Activated CD4-positive, alpha-beta memory T cell treated with anti-CD3 and anti-CD28 coated beads for 36 hours (primary cell): ENCODE measurements around the gene ZP3. TPM values are rescaled to one million over a fixed set of nuclear protein-coding genes. Genes with fewer than 3 reads are reported as not detected.
A peak's percentile ranks its signal among the peaks of the same experiment; 100 is the strongest.
"Not testable (repeated sequence)": the region's sequence is repeated elsewhere in the genome, so short reads cannot be mapped to it uniquely, and the experiment has no call there.

Experiments
- CTCF ChIA-PET: fragments of 350-600 bp; sonication (Branson Sonifier 250); formaldehyde crosslinking; loops from one replicate; lab custom pipeline; 2021; ENCODE audit warnings: antibody characterized with exemption, inconsistent platforms; lab: Charles Lee
- POLR2A ChIA-PET: fragments of 350-600 bp; sonication (Branson Sonifier 250); formaldehyde crosslinking; loops from one replicate; lab custom pipeline; 2021; ENCODE audit warnings: antibody characterized with exemption; lab: Charles Lee
- DNase-seq: peaks from one replicate; pipeline ENCODE4 v3.0.0-alpha.2; 2020
- H3K27ac Mint-ChIP-seq: one replicate; pipeline ENCODE4 v1.8.0; 2021; ENCODE audit warnings: mixed read lengths
- H3K27me3 Mint-ChIP-seq: one replicate; pipeline ENCODE4 v1.8.0; 2021; ENCODE audit warnings: mixed read lengths
- H3K36me3 Mint-ChIP-seq: one replicate; pipeline ENCODE4 v1.8.0; 2021; ENCODE audit warnings: mixed read lengths
- H3K4me1 Mint-ChIP-seq: one replicate; pipeline ENCODE4 v1.8.0; 2021; ENCODE audit warnings: low read depth, mixed read lengths
- H3K4me3 Mint-ChIP-seq: one replicate; pipeline ENCODE4 v1.8.0; 2021; ENCODE audit warnings: mild to moderate bottlenecking, mixed read lengths
- H3K9me3 Mint-ChIP-seq: one replicate; pipeline ENCODE4 v1.8.0; 2021; ENCODE audit warnings: mixed read lengths
- intact Hi-C: fragments of 100-400 bp; cut with micrococcal nuclease; formaldehyde crosslinking; loops from one replicate; pipeline ENCODE4 v1.15.1; 2023
- total RNA-seq, 2 experiments: library from RNA; stranded (reverse); gene quantifications; one replicate each; pipeline ENCODE4 v1.2.3, GENCODE V29; 2021

The ZP3 gene
- total RNA-seq, 2 experiments from 2014 or later = 19.4 to 20.4 TPM

DNA sequence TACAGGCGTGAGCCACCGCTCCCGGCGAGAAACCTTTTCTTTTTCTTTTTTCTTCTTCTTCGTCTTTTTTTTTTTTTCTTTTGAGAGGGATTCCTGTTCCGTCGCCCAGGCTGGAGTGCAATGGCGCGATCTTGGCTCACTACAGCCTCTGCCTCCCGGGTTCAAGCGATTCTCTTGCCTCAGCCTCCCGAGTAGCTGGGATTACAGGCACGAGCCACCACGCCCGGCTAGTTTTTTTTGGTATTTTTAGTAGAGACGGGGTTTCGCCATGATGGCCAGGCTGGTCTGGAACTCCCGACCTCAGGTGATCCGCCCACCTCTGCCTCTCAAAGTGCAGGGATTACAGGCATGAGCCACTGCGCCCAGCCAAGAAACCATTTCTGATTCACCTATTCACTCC lies 36.0 kb downstream of the ZP3 start:
- H3K4me1 Mint-ChIP-seq, intact Hi-C loops, DNase-seq, H3K27me3 Mint-ChIP-seq, CTCF ChIA-PET, H3K36me3 Mint-ChIP-seq, H3K27ac Mint-ChIP-seq, H3K9me3 Mint-ChIP-seq, POLR2A ChIA-PET, H3K4me3 Mint-ChIP-seq: not testable (repeated sequence)

DNA sequence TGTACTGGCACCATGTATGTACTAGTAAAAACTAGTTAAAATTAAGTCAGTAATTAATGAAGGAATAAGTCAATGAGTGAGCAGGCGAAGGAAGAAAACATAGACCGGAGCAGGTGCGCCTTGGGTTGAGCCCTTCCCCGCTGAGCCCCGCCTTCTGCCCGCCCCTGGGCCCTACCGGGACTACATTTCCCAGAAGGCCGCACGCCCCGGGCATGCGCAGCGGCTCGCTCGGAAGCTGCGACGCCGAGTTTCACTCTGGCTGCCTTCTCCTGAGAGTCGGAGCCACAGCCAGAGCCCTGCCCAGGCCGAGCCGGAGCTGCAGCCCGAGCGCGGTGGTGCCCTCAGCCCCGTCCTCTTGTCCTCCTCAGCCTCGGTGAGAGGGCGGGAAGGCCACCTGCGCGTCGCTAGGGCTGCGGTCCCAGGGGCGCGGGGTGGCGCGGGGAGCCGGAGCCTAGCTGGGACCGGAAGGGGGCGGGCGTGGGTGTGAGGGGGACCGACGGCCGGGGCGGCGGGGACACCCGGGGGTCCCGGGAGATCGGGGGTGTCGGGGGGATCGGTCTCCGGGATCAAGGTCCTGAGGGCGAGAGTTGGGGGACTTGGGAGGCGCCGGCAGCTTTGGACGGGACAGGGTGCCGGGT lies 36.8 kb downstream of the ZP3 start, which contains the start of gene DTX2:
Gene DTX2 (plus strand): TSS at position 246 of the 638 bp plus-strand sequence. CDS start 18,801 bp downstream, outside the sequence.
- H3K27me3 Mint-ChIP-seq, H3K36me3 Mint-ChIP-seq, H3K4me1 Mint-ChIP-seq, intact Hi-C loops, POLR2A ChIA-PET, H3K27ac Mint-ChIP-seq, H3K4me3 Mint-ChIP-seq, H3K9me3 Mint-ChIP-seq, CTCF ChIA-PET: not testable (repeated sequence)
- DNase-seq = peak; percentile 53

DNA sequence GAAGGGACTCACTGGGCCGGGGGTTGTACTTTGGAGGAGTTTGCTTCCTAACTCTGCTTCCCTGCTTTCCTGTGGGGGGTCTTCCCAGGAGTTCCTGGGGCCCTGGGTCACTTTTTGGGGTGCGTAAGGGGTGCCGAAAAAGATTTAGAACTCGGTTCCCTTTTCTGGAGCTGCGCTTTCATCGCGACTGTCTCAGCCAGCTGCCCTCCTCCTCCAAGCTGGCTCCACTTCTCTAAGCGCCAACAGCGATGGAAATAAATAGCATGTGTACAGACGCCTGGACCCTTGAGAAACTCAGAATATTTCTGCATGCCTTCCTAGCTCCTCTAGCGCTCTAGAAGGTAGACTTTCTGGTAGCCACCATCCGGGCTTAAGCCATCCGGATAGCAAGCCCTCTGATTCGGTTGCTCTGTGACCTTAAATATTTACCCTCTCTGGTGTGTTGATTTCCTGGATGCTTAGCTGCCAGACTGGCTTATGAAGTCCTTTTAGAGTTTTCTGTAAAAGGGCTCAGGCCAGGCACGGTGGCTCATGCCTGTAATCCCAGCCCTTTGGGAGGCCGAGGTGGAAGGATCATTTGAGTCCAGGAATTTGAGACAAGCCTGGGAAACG lies 37.6 kb downstream of the ZP3 start:
- H3K36me3 Mint-ChIP-seq, H3K4me1 Mint-ChIP-seq, POLR2A ChIA-PET, H3K4me3 Mint-ChIP-seq, intact Hi-C loops, H3K9me3 Mint-ChIP-seq, H3K27me3 Mint-ChIP-seq, DNase-seq, CTCF ChIA-PET, H3K27ac Mint-ChIP-seq: not testable (repeated sequence)

GRCh38 chr7:76464959-76465358 lies 40.2 kb downstream of the ZP3 start:
- H3K27me3 Mint-ChIP-seq, H3K4me1 Mint-ChIP-seq, H3K4me3 Mint-ChIP-seq, H3K9me3 Mint-ChIP-seq, POLR2A ChIA-PET, CTCF ChIA-PET, H3K27ac Mint-ChIP-seq, DNase-seq, intact Hi-C loops, H3K36me3 Mint-ChIP-seq: not testable (repeated sequence)

DNA sequence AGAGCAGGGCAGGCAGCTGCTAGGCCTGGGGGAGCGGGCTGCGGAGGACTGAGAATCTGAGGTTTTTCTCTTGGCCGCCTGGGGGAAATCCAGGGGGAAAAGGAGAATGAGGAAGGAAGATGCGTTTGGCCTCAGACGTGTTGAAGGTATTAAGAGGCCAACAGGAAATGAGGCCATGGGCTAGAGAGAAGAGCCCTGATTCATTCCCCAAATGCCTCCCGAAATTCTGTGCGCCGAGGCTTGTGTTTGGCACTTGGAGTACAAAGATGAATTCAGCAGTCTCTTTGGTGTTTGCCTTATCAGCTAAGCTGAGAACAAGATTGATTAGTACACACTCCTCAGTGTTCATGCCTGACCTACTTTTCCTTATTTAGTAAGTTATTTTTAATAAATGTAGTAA lies 41.2 kb downstream of the ZP3 start:
- H3K4me3 Mint-ChIP-seq, intact Hi-C loops, H3K27ac Mint-ChIP-seq, H3K27me3 Mint-ChIP-seq, H3K9me3 Mint-ChIP-seq, DNase-seq, CTCF ChIA-PET, POLR2A ChIA-PET, H3K4me1 Mint-ChIP-seq, H3K36me3 Mint-ChIP-seq: not testable (repeated sequence)

DNA sequence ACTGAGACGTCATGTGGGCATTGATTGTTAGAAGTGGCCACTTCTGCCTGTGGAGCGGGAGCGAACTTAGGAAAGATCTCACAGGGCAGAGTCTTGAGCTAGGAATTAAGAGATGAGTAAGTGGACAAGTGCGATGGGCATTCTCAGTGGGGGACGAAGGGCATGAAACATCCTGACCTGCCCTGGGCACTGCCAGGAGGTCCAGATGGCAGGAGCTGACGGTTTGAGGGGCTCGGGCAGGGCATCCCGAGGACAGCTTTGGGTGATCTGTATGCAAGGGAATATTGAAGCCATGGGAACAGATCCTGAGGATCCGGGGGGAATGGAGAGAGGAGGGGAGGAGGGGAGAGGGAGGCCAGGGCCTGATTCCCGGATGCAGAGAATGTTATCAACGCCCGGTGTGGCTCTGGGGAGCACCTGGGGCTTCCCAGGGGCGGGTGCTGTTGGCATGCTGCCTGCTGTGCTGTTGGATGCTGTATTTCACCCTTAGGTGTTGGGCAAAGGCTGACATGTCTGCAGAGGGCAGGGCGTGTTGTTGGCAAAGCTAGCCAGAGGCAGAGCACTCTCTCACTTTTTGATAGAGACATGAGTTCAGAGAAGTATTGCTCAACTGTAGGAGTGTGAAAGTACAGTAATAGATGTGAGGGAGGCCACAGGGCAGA lies 43.1 kb downstream of the ZP3 start:
- CTCF ChIA-PET, H3K4me1 Mint-ChIP-seq, H3K36me3 Mint-ChIP-seq, POLR2A ChIA-PET, H3K27ac Mint-ChIP-seq, intact Hi-C loops, H3K27me3 Mint-ChIP-seq, DNase-seq, H3K4me3 Mint-ChIP-seq, H3K9me3 Mint-ChIP-seq: not testable (repeated sequence)

DNA sequence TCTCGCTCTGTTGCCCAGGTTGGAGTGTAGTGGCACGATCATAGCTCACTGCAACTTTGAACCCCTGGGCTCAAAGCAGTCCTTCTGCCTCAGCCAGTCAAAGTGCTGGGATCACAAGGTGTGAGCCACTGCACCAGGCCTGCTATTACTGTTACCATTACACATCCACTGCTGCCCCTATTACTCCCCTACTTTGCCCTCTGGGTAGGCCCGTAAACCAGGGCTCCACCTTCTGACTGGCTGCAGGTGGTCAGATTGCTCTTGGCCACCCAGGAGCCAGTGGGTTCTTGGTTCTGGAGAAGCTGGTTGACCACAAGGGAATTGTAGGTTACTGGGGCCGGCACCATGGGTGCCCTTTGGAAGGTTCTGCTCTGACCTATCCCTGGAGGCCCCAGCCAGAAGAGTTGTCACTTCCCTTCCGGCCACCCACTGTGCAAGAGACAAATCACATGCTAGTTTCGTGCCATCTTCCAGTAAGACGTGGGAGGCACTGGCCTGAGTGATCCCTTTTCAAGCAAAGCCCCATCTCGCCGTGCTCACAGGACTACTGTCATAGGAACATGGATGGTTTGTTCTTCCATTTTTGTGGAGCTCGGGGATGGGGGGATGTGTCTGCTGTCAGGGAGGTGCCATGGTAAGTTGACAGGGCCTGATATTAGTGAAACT lies 46.9 kb downstream of the ZP3 start:
- H3K9me3 Mint-ChIP-seq, intact Hi-C loops, H3K4me1 Mint-ChIP-seq, H3K27me3 Mint-ChIP-seq, H3K27ac Mint-ChIP-seq, DNase-seq, H3K4me3 Mint-ChIP-seq, CTCF ChIA-PET, H3K36me3 Mint-ChIP-seq, POLR2A ChIA-PET: not testable (repeated sequence)

DNA sequence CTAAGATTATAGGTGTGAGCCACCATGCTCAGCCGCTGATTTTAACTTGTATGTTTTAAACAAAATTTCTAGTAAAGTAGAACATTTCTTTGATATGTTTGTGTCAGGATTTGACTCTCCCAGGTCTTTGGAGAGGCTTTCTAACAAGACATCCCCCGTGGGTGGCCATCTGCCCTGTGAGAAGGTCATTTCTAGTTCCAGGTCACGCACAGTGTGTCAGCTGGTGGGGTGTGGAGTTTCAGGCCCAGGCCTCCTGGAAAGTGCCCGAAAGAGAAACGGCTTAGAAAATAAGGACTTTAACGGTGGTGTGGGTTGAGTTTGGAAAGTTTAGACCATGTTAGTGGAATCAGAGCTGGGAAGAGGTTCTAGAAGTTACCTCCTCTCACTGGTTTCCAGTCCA lies 48.3 kb downstream of the ZP3 start:
- H3K27me3 Mint-ChIP-seq, H3K36me3 Mint-ChIP-seq, DNase-seq, intact Hi-C loops, POLR2A ChIA-PET, H3K27ac Mint-ChIP-seq, H3K4me1 Mint-ChIP-seq, CTCF ChIA-PET, H3K4me3 Mint-ChIP-seq, H3K9me3 Mint-ChIP-seq: not testable (repeated sequence)

- H3K4me3 Mint-ChIP-seq, H3K27me3 Mint-ChIP-seq, intact Hi-C loops, POLR2A ChIA-PET, H3K27ac Mint-ChIP-seq, H3K9me3 Mint-ChIP-seq, DNase-seq, H3K36me3 Mint-ChIP-seq, CTCF ChIA-PET, H3K4me1 Mint-ChIP-seq: not testable (repeated sequence)
Observed at GRCh38 chr7:76476280-76476679, 51.5 kb downstream of the ZP3 start.

DNA sequence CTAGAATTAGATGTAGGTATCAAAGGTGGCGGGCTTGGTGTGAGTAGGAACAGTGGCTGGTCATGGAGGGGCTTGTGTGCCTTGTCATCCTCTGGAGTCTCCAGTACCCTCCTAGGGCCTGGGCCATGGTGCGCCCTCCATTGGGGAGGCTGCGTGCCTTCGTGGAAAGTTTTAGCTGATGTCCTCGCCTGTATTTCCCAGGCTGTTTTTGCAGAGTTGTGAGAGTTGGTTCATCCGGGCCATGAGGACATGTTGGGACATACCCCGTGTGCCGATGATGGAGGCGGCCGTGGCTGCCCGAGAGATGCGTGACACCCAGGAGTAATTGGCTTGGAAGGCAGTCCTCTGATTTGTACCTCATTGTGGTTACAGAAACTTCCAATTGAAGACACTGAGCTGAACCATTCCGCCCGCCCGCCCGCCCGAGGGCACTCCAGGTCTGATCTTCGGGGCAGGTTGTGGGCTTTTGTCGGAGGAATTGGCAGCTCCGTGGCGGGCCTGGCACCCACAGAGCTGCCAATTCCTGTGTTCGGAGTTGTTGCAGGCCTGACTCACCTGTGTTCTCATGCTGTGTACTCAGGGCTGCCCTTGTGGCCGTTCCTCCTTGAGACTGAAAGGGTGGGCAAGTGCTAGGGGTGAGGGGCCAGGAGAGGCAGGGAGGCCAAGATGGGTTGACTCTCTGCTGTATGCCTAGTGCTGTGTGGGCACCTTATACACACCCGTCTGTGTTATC lies 52.2 kb downstream of the ZP3 start:
- H3K4me1 Mint-ChIP-seq, intact Hi-C loops, H3K4me3 Mint-ChIP-seq, DNase-seq, H3K9me3 Mint-ChIP-seq, H3K27me3 Mint-ChIP-seq, H3K27ac Mint-ChIP-seq, H3K36me3 Mint-ChIP-seq, POLR2A ChIA-PET, CTCF ChIA-PET: not testable (repeated sequence)

GRCh38 chr7:76479628-76480027 lies 54.9 kb downstream of the ZP3 start:
- H3K4me3 Mint-ChIP-seq, H3K4me1 Mint-ChIP-seq, H3K27me3 Mint-ChIP-seq, H3K9me3 Mint-ChIP-seq, CTCF ChIA-PET, intact Hi-C loops, DNase-seq, POLR2A ChIA-PET, H3K36me3 Mint-ChIP-seq: not testable (repeated sequence)
- peak overlapping the region; percentile 23 for H3K27ac Mint-ChIP-seq
